Measurements from ENCODE around the gene THRB.

Gene THRB

DNA sequence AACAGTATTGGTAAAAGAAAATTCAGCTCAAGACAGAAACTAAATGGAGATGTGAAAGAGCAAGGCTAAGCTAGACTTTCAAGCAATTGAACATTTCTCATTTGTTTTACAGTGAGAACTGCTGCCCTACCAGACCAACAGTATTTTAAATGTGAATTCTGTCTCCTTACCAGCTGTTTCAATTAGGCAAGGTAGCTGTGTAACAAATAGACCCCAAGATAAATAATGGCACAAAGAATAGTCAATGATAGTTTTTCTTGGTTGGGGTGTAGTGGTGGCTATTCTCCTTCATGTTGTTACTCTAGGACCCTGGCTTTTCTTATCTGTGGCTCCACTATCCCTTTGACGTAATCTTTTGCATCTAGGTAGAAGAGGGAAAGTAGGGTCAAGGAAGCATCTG, 30.4 kb upstream of the THRB start:
- Histone ChIP-seq H3K36me3 (ENCODE audit: control insufficient read depth in 1 of 2, insufficient read depth in 2 of 2, low read length in 2 of 2) (no peaks in the 10 kb centered on the region), H3K4me1 (ENCODE audit: control insufficient read depth in 1 of 2, insufficient read depth in 2 of 2, low read length in 2 of 2) (peaks cover 5 to 15% of the 10 kb centered on the region in 2 donors), H3K4me3 (ENCODE audit: low read depth in 1 of 2, low read length in 2 of 2) (no peak overlapping the region), H3K9me3 (ENCODE audit: control insufficient read depth in 1 of 2, low read length in 2 of 2) (no peaks in the 10 kb centered on the region), H3K27ac (ENCODE audit: low read depth, low read length) (no peak overlapping the region), H3K9ac (ENCODE audit: low read depth in 1 of 2, low read length in 2 of 2) (no peak overlapping the region), H3K27me3 (ENCODE audit: control insufficient read depth in 1 of 2, insufficient read depth in 2 of 2, low read length in 2 of 2) (peaks cover 0 to 12% of the 10 kb centered on the region in 2 donors)

DNA sequence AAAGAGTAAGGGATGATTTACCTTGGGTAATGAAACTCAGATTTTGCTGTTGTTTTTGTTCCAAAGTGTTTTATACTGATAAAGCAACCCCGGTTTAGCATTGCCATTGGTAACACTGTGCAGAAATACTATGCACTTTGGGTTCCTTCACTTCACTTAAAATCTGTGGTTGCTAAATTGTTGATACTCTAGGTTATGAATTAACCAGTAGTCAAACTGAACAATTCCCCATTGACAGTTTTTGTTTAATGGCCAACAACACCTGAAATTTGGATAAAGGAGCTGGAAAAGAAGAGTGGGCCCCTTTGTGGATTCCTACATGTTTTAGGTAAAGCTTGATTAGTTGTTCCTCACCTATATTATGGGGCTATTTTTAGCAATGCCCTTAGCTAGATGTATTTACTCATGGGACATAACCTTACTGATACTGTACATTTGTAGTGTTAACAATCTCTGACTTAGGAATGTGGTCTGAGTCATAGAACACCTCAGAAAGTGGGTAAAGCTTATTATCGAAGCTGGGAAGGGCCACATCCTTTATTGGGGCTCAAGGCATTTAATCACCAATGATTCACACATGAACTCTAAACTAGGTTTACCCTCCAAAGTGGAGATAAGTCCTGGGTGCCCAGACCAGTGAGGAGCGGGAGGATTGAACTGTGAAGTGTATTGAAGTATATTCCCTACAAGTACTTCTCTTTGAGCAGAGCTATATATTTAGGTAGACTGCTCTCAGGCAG, 29.5 kb upstream of the THRB start:
- Histone ChIP-seq H3K9me3 (ENCODE audit: control insufficient read depth in 1 of 2, low read length in 2 of 2) (no peaks in the 10 kb centered on the region), H3K27ac (ENCODE audit: low read depth, low read length) (no peak overlapping the region), H3K4me3 (ENCODE audit: low read depth in 1 of 2, low read length in 2 of 2) (no peak overlapping the region), H3K9ac (ENCODE audit: low read depth in 1 of 2, low read length in 2 of 2) (no peak overlapping the region), H3K36me3 (ENCODE audit: control insufficient read depth in 1 of 2, insufficient read depth in 2 of 2, low read length in 2 of 2) (no peaks in the 10 kb centered on the region), H3K4me1 (ENCODE audit: control insufficient read depth in 1 of 2, insufficient read depth in 2 of 2, low read length in 2 of 2) (peaks cover 5 to 15% of the 10 kb centered on the region in 2 donors), H3K27me3 (ENCODE audit: control insufficient read depth in 1 of 2, insufficient read depth in 2 of 2, low read length in 2 of 2) (peaks cover 4 to 16% of the 10 kb centered on the region in 2 donors)

DNA sequence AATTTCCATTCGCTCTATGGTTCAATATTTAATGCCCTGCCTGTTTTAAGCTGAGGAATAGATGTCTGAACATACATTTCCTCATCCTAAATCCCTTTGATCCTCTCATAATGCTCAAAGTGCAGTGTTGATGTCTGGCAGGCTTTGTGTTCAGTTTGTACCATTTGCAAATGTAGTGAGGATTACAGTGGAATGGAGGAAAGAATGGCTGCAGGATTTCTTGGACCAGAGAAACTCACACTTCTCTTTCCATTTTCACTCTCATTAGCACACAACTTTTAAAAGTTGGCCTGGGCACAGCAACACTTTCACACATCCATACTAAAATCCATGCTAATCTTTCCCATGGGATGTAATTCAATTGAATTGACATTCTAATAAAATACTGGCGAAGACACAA, 28.6 kb upstream of the THRB start:
- peaks cover 5 to 15% of the 10 kb centered on the region in 2 donors for H3K4me1 ChIP-seq (ENCODE audit: control insufficient read depth in 1 of 2, insufficient read depth in 2 of 2, low read length in 2 of 2)
- H3K9ac ChIP-seq (ENCODE audit: low read depth in 1 of 2, low read length in 2 of 2) = no peak overlapping the region
- no peak overlapping the region for H3K4me3 ChIP-seq (ENCODE audit: low read depth in 1 of 2, low read length in 2 of 2)
- H3K27ac ChIP-seq (ENCODE audit: low read depth, low read length) = no peak overlapping the region
- H3K27me3 ChIP-seq (ENCODE audit: control insufficient read depth in 1 of 2, insufficient read depth in 2 of 2, low read length in 2 of 2) = peaks cover 4 to 16% of the 10 kb centered on the region in 2 donors
- no peaks in the 10 kb centered on the region for H3K36me3 ChIP-seq (ENCODE audit: control insufficient read depth in 1 of 2, insufficient read depth in 2 of 2, low read length in 2 of 2)
- H3K9me3 ChIP-seq (ENCODE audit: control insufficient read depth in 1 of 2, low read length in 2 of 2) = no peaks in the 10 kb centered on the region

DNA sequence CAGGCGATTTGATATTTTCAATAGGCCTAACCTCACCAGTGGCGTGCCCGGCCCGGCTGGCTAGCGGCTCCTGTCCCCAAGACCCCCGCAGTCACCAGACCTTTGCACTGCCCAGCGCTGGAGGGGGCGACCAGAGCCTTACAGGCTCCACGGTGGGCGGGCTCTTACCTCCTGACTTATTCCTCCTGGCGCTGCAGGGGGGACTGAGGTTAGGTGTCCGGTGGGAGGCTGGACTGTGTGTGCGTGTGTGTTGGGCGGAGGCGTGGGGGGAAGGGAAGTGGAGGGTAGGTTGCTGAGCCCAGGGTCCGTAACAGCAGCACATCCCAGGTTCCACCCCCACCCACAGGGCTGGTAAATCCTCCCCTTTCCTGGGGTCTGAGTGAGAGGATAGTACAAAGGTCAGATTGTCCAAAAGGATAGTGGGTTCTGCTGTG, 27.5 kb upstream of the THRB start:
- no peak overlapping the region for H3K9ac ChIP-seq (ENCODE audit: low read depth in 1 of 2, low read length in 2 of 2)
- peaks cover 4 to 16% of the 10 kb centered on the region in 2 donors for H3K27me3 ChIP-seq (ENCODE audit: control insufficient read depth in 1 of 2, insufficient read depth in 2 of 2, low read length in 2 of 2)
- H3K9me3 ChIP-seq (ENCODE audit: control insufficient read depth in 1 of 2, low read length in 2 of 2) = no peaks in the 10 kb centered on the region
- H3K4me1 ChIP-seq (ENCODE audit: control insufficient read depth in 1 of 2, insufficient read depth in 2 of 2, low read length in 2 of 2) = peaks cover 5 to 15% of the 10 kb centered on the region in 2 donors
- no peaks in the 10 kb centered on the region for H3K36me3 ChIP-seq (ENCODE audit: control insufficient read depth in 1 of 2, insufficient read depth in 2 of 2, low read length in 2 of 2)
- no peak overlapping the region for H3K27ac ChIP-seq (ENCODE audit: low read depth, low read length)
- H3K4me3 ChIP-seq (ENCODE audit: low read depth in 1 of 2, low read length in 2 of 2) = peak overlapping the region; percentile 21 to 67

DNA sequence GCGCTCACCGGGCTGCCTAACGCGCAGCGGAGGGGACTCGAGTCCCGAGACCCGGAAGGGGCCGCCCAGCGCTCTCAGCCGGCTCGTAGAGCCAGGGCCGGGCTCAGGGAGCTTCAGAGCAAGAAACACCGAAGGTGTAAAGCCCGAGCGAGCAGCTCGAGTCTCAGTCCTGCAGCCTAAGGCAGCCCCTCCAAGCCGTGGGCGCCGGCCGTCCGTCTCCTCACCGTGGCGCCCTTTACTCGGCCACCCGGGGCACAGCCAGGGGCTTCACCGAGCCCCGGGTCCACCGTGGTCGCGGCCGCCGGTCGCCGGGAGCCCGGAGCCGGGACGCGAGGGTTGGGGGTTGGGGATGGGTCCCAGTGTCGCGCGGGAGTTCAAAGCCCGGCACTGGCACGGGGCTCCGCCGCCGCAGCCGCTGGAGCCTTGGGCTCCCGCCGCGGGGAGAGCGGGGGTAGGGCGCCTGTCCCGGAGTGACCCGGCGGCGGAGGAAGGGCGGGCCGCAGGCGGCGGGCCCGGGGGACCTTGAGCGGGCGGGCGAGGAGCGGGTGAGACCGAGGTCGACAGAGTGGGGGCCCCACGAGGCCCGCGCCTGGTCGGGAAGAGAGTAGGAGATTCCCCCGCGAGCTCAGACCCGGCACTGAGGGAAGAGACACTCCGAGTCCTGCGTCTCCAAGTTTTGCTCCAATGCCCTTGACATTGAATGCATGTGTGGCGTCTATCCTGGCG, 26.9 kb upstream of the THRB start:
- H3K9me3 ChIP-seq (ENCODE audit: control insufficient read depth in 1 of 2, low read length in 2 of 2) = no peaks in the 10 kb centered on the region
- H3K4me1 ChIP-seq (ENCODE audit: control insufficient read depth in 1 of 2, insufficient read depth in 2 of 2, low read length in 2 of 2) = peaks cover 5 to 15% of the 10 kb centered on the region in 2 donors
- H3K27ac ChIP-seq (ENCODE audit: low read depth, low read length) = no peak overlapping the region
- H3K27me3 ChIP-seq (ENCODE audit: control insufficient read depth in 1 of 2, insufficient read depth in 2 of 2, low read length in 2 of 2) = peaks cover 4 to 16% of the 10 kb centered on the region in 2 donors
- H3K36me3 ChIP-seq (ENCODE audit: control insufficient read depth in 1 of 2, insufficient read depth in 2 of 2, low read length in 2 of 2) = no peaks in the 10 kb centered on the region
- peak overlapping the region; percentile 57 to 67 for H3K4me3 ChIP-seq (ENCODE audit: low read depth in 1 of 2, low read length in 2 of 2)
- H3K9ac ChIP-seq (ENCODE audit: low read depth in 1 of 2, low read length in 2 of 2) = peak overlapping the region in 1 of 2 donors; percentile 14

DNA sequence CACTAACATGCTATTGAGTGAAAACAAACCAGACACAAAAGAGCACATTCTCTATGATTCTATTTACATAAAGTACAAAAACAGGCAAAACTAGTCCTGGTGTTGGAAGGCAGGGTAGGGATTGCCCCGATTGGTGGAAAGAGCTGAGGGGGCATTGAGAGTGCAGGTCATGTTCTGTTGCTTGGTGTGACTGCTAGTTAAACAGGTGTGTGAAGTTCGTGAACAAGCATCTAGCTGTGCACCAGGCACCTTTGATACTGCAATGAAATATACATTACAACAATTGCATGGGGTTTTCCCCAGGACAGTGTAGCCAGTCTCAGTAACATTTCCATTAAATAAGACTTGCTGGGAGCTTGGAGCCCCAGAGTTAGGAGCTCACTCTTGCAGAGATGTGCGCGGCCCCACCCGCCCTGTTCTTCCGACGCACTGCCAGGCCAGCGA, 26.3 kb upstream of the THRB start:
- H3K36me3 ChIP-seq (ENCODE audit: control insufficient read depth in 1 of 2, insufficient read depth in 2 of 2, low read length in 2 of 2) = no peaks in the 10 kb centered on the region
- no peak overlapping the region for H3K9ac ChIP-seq (ENCODE audit: low read depth in 1 of 2, low read length in 2 of 2)
- H3K27me3 ChIP-seq (ENCODE audit: control insufficient read depth in 1 of 2, insufficient read depth in 2 of 2, low read length in 2 of 2) = peaks cover 4 to 16% of the 10 kb centered on the region in 2 donors
- H3K4me3 ChIP-seq (ENCODE audit: low read depth in 1 of 2, low read length in 2 of 2) = peak overlapping the region; percentile 57 to 67
- H3K9me3 ChIP-seq (ENCODE audit: control insufficient read depth in 1 of 2, low read length in 2 of 2) = no peaks in the 10 kb centered on the region
- no peak overlapping the region for H3K27ac ChIP-seq (ENCODE audit: low read depth, low read length)
- H3K4me1 ChIP-seq (ENCODE audit: control insufficient read depth in 1 of 2, insufficient read depth in 2 of 2, low read length in 2 of 2) = peaks cover 5 to 15% of the 10 kb centered on the region in 2 donors

DNA sequence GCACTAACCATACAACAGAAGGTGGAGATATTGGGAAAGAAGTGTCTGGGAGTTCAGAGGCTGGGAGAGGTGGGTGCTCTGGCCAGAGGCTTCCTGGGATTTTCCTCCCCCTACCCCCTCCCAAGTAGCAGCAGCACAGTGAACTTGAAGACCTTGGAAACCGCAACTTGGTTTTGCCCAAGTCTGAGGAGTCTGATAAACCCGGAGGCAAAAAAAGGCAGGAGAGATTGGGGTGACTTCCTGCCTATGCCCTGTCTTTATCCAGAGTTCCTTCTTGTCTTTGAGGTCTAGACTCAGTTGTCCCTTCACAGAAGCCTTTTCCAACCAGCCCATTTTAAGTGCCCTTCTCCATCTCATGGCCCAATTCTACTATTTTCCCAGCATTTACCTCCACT, 25.4 kb upstream of the THRB start:
- Histone ChIP-seq H3K27me3 (ENCODE audit: control insufficient read depth in 1 of 2, insufficient read depth in 2 of 2, low read length in 2 of 2) (peaks cover 4 to 16% of the 10 kb centered on the region in 2 donors), H3K36me3 (ENCODE audit: control insufficient read depth in 1 of 2, insufficient read depth in 2 of 2, low read length in 2 of 2) (no peaks in the 10 kb centered on the region), H3K4me1 (ENCODE audit: control insufficient read depth in 1 of 2, insufficient read depth in 2 of 2, low read length in 2 of 2) (peaks cover 5 to 15% of the 10 kb centered on the region in 2 donors), H3K27ac (ENCODE audit: low read depth, low read length) (no peak overlapping the region), H3K9me3 (ENCODE audit: control insufficient read depth in 1 of 2, low read length in 2 of 2) (no peaks in the 10 kb centered on the region), H3K9ac (ENCODE audit: low read depth in 1 of 2, low read length in 2 of 2) (no peak overlapping the region), H3K4me3 (ENCODE audit: low read depth in 1 of 2, low read length in 2 of 2) (no peak overlapping the region)

DNA sequence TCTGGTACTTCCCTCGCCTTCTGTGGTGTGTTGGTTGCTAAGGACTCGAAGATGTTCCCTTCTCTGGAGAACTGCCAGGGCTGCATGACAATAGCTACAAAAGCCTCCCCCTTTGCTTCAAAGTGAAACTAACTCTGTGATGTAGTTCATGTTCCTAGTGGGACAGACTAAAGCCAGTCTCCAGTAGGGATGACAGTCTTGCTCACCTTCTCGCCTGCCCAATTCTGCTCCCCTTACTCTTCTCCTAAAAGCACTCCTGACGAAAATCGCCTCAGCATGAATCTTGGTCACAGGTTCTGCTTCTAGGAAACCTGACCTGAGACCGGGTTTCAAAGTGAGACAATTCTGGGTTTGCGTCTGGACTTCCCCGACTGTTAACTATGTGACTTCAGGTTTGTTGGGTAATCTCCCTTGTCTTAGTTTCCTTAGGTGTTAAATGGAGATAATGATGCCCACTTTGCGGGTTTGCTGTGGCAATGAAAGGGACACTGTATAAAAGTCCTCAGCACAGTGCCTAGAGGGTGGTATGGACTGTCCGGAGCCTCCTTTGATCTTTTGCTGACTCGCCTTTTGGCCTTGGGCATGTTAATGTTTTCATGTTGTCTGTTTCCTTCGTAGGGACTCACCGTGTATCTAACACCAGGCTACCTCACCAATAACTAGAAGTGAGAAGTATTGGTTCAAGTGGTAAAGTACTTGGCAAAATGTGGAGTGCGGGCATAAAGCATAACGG, 24.9 kb upstream of the THRB start:
- no peak overlapping the region for H3K9ac ChIP-seq (ENCODE audit: low read depth in 1 of 2, low read length in 2 of 2)
- H3K4me3 ChIP-seq (ENCODE audit: low read depth in 1 of 2, low read length in 2 of 2) = no peak overlapping the region
- no peak overlapping the region for H3K27ac ChIP-seq (ENCODE audit: low read depth, low read length)

DNA sequence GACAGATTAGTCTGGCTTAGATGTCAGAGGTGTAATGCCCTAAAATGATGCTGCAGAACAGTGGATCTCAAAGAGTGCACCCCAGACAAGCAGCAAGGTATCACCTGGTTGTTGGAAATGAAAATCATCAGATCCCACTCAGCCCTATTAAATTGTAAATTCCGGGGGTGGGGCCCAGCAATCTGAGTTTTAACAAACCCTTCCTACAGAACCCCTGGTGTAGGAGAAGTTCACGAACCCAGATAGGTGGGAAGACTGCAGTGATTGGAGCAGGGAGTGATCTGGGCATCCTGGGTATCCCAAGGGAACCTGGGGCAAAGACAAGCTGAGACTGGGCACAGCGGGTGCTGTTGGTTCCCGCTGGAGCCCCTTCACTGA, 24.3 kb upstream of the THRB start:
- H3K9ac ChIP-seq (ENCODE audit: low read depth in 1 of 2, low read length in 2 of 2) = no peak overlapping the region

More for the DNA sequence above, 24.9 kb upstream of the THRB start:
- Histone ChIP-seq H3K36me3 (ENCODE audit: control insufficient read depth in 1 of 2, insufficient read depth in 2 of 2, low read length in 2 of 2) (no peaks in the 10 kb centered on the region), H3K9me3 (ENCODE audit: control insufficient read depth in 1 of 2, low read length in 2 of 2) (no peaks in the 10 kb centered on the region), H3K27me3 (ENCODE audit: control insufficient read depth in 1 of 2, insufficient read depth in 2 of 2, low read length in 2 of 2) (peaks cover 4 to 16% of the 10 kb centered on the region in 2 donors), H3K4me1 (ENCODE audit: control insufficient read depth in 1 of 2, insufficient read depth in 2 of 2, low read length in 2 of 2) (peaks cover 5 to 15% of the 10 kb centered on the region in 2 donors)

DNA sequence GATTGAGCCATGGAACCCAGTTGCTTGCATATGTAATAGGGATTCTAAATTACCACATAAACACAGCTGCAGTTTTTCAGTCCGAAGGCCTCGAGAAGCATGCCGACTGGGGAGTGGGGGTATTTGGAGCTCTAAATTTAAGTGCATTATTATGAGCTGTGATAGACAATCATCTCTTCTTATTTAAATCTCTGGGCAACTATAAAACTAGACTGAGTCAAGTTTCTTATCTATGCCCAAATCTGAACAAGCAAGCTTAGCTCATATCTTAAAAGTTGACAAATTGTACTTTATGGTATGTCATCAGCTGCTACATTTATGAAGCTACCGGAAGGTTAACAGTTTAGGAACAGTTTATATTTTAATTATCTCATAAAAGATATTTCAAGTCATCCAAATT, 19.5 kb upstream of the THRB start:
- Histone ChIP-seq H3K27ac (ENCODE audit: low read depth, low read length) (no peak overlapping the region), H3K27me3 (ENCODE audit: control insufficient read depth in 1 of 2, insufficient read depth in 2 of 2, low read length in 2 of 2) (no peaks in the 10 kb centered on the region), H3K4me1 (ENCODE audit: control insufficient read depth in 1 of 2, insufficient read depth in 2 of 2, low read length in 2 of 2) (no peaks in the 10 kb centered on the region), H3K9ac (ENCODE audit: low read depth in 1 of 2, low read length in 2 of 2) (no peak overlapping the region), H3K9me3 (ENCODE audit: control insufficient read depth in 1 of 2, low read length in 2 of 2) (no peaks in the 10 kb centered on the region), H3K36me3 (ENCODE audit: control insufficient read depth in 1 of 2, insufficient read depth in 2 of 2, low read length in 2 of 2) (no peaks in the 10 kb centered on the region), H3K4me3 (ENCODE audit: low read depth in 1 of 2, low read length in 2 of 2) (no peak overlapping the region)

More for the DNA sequence above, 24.3 kb upstream of the THRB start:
- no peaks in the 10 kb centered on the region for H3K9me3 ChIP-seq (ENCODE audit: control insufficient read depth in 1 of 2, low read length in 2 of 2)
- H3K4me3 ChIP-seq (ENCODE audit: low read depth in 1 of 2, low read length in 2 of 2) = no peak overlapping the region
- peaks cover 4 to 16% of the 10 kb centered on the region in 2 donors for H3K27me3 ChIP-seq (ENCODE audit: control insufficient read depth in 1 of 2, insufficient read depth in 2 of 2, low read length in 2 of 2)
- peaks cover 5 to 11% of the 10 kb centered on the region in 2 donors for H3K4me1 ChIP-seq (ENCODE audit: control insufficient read depth in 1 of 2, insufficient read depth in 2 of 2, low read length in 2 of 2)
- H3K36me3 ChIP-seq (ENCODE audit: control insufficient read depth in 1 of 2, insufficient read depth in 2 of 2, low read length in 2 of 2) = no peaks in the 10 kb centered on the region
- H3K27ac ChIP-seq (ENCODE audit: low read depth, low read length) = no peak overlapping the region
